Measurements from ENCODE around the gene DENND1A.

DNA sequence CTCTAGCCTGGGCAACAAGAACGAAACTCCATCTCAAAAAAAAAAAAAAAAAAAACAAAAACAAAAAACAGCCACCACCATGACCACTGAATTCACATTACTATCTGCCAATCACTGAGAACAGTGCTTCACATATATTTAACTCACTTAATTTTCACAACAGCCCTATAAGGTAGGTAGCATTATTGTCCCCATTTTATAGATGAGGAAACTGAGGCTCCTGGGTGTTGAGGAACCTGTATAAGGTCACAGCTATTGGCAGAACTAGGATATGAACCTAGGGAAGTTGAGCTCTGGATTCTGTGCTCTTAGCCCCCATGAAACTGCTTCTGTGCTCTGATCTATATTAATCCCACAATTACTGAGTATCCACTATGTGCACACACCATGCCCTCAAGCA is 290.2 kb downstream of the DENND1A start:
- TF ChIP-seq, protein P1, sequence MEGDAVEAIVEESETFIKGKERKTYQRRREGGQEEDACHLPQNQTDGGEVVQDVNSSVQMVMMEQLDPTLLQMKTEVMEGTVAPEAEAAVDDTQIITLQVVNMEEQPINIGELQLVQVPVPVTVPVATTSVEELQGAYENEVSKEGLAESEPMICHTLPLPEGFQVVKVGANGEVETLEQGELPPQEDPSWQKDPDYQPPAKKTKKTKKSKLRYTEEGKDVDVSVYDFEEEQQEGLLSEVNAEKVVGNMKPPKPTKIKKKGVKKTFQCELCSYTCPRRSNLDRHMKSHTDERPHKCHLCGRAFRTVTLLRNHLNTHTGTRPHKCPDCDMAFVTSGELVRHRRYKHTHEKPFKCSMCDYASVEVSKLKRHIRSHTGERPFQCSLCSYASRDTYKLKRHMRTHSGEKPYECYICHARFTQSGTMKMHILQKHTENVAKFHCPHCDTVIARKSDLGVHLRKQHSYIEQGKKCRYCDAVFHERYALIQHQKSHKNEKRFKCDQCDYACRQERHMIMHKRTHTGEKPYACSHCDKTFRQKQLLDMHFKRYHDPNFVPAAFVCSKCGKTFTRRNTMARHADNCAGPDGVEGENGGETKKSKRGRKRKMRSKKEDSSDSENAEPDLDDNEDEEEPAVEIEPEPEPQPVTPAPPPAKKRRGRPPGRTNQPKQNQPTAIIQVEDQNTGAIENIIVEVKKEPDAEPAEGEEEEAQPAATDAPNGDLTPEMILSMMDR (IDR thresholded peaks at IDR 0.05; ENCODE audit: low read depth, low read length, missing input control) = no peak
- TF ChIP-seq RXRA (IDR thresholded peaks at IDR 0.05) (no peak), RAD21 (IDR thresholded peaks at IDR 0.05) (no peak), TAF1 (conservative IDR thresholded peaks at IDR 0.05) (no peak), JUND (IDR thresholded peaks at IDR 0.05) (no peak), FOXA1 (IDR thresholded peaks at IDR 0.05) (no peak)
- TF ChIP-seq, protein P2, sequence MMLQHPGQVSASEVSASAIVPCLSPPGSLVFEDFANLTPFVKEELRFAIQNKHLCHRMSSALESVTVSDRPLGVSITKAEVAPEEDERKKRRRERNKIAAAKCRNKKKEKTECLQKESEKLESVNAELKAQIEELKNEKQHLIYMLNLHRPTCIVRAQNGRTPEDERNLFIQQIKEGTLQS (IDR thresholded peaks at IDR 0.05) = no peak
- TF ChIP-seq, protein P3, sequence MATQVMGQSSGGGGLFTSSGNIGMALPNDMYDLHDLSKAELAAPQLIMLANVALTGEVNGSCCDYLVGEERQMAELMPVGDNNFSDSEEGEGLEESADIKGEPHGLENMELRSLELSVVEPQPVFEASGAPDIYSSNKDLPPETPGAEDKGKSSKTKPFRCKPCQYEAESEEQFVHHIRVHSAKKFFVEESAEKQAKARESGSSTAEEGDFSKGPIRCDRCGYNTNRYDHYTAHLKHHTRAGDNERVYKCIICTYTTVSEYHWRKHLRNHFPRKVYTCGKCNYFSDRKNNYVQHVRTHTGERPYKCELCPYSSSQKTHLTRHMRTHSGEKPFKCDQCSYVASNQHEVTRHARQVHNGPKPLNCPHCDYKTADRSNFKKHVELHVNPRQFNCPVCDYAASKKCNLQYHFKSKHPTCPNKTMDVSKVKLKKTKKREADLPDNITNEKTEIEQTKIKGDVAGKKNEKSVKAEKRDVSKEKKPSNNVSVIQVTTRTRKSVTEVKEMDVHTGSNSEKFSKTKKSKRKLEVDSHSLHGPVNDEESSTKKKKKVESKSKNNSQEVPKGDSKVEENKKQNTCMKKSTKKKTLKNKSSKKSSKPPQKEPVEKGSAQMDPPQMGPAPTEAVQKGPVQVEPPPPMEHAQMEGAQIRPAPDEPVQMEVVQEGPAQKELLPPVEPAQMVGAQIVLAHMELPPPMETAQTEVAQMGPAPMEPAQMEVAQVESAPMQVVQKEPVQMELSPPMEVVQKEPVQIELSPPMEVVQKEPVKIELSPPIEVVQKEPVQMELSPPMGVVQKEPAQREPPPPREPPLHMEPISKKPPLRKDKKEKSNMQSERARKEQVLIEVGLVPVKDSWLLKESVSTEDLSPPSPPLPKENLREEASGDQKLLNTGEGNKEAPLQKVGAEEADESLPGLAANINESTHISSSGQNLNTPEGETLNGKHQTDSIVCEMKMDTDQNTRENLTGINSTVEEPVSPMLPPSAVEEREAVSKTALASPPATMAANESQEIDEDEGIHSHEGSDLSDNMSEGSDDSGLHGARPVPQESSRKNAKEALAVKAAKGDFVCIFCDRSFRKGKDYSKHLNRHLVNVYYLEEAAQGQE (IDR thresholded peaks at IDR 0.05) = no peak
